Cerebellar cortex (tissue), 1 donor: Measurements from ENCODE around the gene DNAJC9.

Experiments used
- DNase-seq: peaks from one replicate; pipeline ENCODE4 v3.0.0-alpha.2; 2015; ENCODE audit warnings: low spot score

The DNAJC9 gene

DNA sequence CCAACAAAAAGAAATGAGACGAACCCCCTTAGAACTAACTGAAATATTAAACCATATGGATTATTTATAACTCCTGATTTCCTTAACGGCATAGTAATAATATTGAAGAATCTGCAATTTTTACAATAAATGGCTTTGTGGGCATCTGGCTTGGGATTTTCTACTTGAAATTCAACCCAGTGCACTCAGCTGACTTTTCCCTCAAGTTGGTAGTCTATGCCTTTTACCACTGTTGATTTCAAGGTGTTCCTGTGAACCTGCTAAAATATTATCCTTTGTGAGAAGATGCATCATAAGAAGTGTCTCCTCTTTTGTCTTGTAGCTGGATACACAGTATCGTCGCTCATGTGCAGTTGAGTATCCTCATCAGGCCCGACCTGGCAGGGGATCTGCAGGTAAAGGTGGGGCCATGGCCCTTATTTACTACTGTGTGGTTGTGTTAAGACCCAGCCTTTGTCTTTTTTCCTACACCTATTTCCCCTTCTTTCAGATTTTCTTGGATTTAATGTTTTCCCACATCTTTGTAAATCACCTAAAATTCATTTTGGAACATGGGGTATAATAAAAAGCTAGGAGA lies 8.0 kb downstream of the DNAJC9 start:
- DNase-seq: no peak

- no peak for DNase-seq
Observed at GRCh38 chr10:73234695-73235094, 12.4 kb downstream of the DNAJC9 start.

GRCh38 chr10:73233883-73234282 lies 13.2 kb downstream of the DNAJC9 start:
- DNase-seq: no peak

- peak; percentile 50 for DNase-seq
Observed at GRCh38 chr10:73232887-73233286, 14.2 kb downstream of the DNAJC9 start.

- no peak for DNase-seq
Observed at GRCh38 chr10:73229567-73229966, 17.5 kb downstream of the DNAJC9 start.

DNA sequence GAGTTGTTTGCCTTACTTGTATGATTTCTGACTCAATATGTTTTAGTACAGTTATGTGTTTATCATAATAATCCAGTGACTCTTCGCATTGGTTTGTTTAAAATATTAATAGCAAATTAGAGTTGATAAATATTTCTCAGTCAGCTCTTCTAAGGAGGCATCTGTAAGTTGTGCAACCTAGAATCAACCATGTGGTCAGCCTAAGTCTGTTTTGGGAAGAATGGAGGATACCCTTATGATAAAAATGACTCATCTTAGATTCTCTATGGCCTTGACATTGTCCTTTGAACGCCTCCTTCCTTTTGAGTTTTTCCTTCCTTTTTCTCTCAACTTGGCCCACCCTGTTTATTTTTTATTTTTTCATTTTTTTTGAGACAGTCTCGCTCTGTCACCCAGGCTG lies 18.8 kb downstream of the DNAJC9 start:
- no peak for DNase-seq

- DNase-seq: no peak
Observed at GRCh38 chr10:73226663-73227062, 20.4 kb downstream of the DNAJC9 start.

- DNase-seq: no peak
Observed at GRCh38 chr10:73225518-73225917, 21.5 kb downstream of the DNAJC9 start.

DNA sequence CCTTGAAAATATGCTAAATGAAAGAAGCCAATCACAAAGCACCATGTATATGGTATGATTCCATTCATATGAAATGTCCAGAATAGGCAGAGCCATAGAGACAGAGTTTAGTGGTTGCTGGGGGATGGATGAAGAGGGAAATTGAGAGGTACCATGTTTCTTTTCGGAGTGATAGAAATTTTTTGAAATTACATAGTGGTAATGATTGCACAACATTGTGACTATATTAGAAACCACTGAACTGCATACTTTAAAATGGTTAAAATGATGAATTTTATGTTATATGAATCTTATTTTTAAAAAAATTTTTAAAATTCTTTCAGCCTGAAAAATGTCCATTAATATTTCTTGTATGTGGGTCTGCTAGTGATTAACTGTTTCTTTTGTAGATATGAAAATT lies 26.1 kb downstream of the DNAJC9 start:
- DNase-seq: no peak

- no peak for DNase-seq
Observed at GRCh38 chr10:73219384-73219783, 27.7 kb downstream of the DNAJC9 start.

- peak; percentile 22 for DNase-seq
Observed at GRCh38 chr10:73218431-73219191, 28.4 kb downstream of the DNAJC9 start.

DNA sequence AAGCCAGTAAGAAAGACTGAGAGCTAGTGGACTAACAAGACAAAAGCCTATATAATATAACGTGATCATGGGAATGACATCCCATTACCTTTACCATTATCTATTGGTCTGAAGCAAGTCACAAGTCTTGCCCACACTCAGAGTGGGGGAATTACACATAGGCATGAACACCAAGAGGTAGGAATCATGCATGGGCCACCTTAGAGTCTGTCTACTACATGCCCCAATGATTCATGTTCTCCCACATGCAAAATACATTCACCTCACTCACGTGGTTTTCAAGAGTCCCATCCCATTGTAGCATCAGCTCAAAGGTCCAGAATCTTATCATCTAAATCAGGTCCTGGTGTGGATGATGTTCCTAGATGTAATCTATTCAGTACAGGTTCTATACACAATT lies 29.4 kb downstream of the DNAJC9 start:
- DNase-seq: no peak

DNA sequence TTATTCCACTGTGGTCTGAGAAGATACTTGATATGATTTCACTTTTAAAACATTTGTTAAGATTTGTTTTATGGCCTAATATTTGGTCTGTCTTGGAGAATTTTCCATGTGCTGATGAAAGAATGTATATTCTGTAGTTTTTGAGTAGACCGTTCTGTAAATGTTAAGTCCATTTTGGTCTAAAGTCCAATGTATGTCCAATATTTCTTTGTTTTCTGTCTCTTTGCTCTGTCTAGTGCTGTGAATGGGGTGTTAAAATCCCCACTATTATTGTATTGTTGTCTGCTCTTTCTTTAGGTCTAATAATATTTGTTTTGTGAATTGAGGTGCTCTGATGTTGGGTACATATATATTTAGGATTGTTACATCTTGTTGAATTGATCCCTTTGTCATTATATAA lies 31.3 kb downstream of the DNAJC9 start:
- no peak for DNase-seq

GRCh38 chr10:73211106-73211811 lies 35.8 kb downstream of the DNAJC9 start:
- no peak for DNase-seq

DNA sequence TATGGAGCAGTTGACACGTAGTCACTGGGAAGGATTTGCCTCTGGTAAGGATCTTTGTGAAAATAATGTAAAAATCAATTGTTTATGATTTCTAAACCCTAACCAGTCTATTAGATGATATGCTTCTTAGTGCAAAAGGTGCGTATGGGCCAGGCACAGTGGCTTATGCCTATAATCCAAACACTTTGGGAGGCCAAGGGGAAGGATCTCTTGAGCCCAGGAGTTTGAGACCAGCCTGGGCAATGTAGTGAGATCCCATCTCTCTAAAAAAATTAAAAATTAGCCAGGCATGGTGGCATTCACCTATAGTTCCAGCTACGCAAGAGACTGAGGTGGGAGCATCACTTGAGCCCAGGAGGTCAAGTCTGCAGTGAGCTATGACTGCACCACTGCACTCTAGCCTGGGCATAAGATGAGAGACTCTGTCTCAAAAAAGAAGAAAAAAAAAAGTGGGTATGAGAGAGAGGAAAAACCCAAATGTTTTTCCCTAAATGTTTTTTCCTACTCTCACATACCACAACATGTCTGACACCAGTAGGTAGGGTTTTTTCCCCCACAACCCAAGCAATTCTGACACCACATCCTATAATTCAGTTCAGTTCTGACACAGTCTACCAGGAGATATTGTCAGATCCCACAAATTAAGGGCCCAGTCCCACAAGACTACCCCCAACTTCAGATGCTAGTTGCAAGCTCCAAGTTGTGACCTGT lies 36.5 kb downstream of the DNAJC9 start:
- DNase-seq: no peak

DNA sequence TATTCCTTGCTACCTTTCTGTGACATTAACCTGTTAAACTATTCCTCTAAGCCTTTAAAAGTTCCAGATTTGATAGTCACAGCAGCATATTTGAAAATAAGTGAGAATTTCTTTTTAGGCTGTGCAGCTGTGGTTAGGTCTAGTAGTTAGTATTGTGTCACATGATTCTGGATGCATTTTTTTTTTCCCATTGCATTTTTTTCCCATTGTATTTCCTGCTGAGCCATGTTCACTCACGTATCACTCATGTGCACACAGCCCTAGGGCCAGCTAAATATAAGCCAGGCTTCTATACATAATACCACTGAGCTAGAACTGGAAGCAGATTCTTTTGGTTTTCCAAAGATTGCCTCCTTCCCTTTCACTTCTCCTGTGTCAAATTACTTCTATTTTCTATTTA lies 37.4 kb downstream of the DNAJC9 start:
- DNase-seq: no peak

DNA sequence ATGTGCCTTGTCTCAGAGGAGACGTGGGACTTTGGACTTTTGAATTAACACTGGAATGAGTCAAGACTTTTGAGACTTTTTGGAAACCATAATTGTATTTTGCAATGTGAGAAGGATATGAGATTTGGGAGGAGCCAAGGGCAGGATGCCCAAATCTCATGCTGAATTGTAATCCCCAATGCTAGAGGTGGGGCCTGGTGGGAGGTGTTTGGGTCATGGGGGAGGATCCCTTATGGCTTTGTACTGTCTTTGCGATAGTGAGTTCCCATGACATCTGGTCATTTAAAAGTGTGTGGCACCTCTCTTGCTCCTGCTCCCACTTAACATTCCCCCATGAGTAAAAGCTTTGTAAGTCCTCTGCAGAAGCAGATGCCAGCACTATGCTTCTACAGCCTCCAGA lies 39.2 kb downstream of the DNAJC9 start:
- DNase-seq: no peak

DNA sequence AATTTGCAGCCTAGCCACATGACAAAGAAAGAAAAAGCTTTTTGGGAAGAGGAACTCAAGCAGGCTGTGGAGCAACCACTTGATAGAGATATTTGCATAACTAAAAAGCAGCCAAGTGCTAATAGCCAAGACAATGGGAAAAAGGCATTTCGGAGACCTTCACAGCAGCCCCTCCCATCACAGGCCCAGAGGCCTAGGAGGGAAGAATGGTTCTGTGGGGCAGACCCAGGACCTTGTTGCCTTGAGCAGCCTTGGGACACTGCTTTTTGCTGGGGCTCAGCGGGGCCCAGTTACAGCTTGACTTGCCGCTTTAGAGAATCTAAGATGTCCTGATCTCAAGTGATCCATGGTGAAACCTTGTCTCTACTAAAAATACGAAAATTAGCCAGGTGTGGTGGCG lies 40.7 kb downstream of the DNAJC9 start:
- DNase-seq: no peak

- DNase-seq: no peak
Observed at GRCh38 chr10:73205890-73206289, 41.2 kb downstream of the DNAJC9 start.

GRCh38 chr10:73205081-73205480 lies 42.0 kb downstream of the DNAJC9 start:
- no peak for DNase-seq
